K562 (cell line): ENCODE measurements around the gene CPEB1. TPM values are rescaled to one million over a fixed set of nuclear protein-coding genes. Genes with fewer than 3 reads are reported as not detected.

Experiments used
- AFF4 ChIP-seq: sonication (generic); formaldehyde crosslinking; IDR thresholded peaks from 2 replicates; pipeline ENCODE4 v1.8.0; 2023; ENCODE audit warnings: mild to moderate bottlenecking, missing genetic modification reagents
- DIDO1 ChIP-seq: fragments of 450-650 bp; IDR thresholded peaks from 2 replicates; pipeline ENCODE4 v1.6.1; 2016; ENCODE audit warnings: low read depth, missing biosample characterization, missing genetic modification characterization
- ELK1 ChIP-seq: sonication (generic); formaldehyde crosslinking; IDR thresholded peaks from 2 replicates; pipeline ENCODE4 v1.8.1; 2022; ENCODE audit warnings: missing genetic modification reagents
- FOXJ3 ChIP-seq: sonication (generic); formaldehyde crosslinking; IDR thresholded peaks from 2 replicates; pipeline ENCODE4 v1.4.0; 2020; ENCODE audit warnings: mild to moderate bottlenecking, missing genetic modification reagents
- FUS ChIP-seq: fragments of 200-400 bp; formaldehyde crosslinking; optimal IDR thresholded peaks from 2 replicates; pipeline ENCODE3; 2017; ENCODE audit warnings: low read depth, low read length
- HSF4 ChIP-seq: fragments of 250-450 bp; sonication (Bioruptor Pico); IDR thresholded peaks from 2 replicates; pipeline ENCODE4 v2.1.2; 2022; ENCODE audit warnings: mild to moderate bottlenecking, moderate library complexity, borderline replicate concordance
- KAT2B ChIP-seq: IDR thresholded peaks from one replicate; pipeline ENCODE4 v1.6.1; 2012; ENCODE audit warnings: low read depth, mild to moderate bottlenecking, control low read depth, inconsistent platforms, low read length, moderate library complexity
- KDM5B ChIP-seq: fragments of 200-600 bp; sonication (generic); IDR thresholded peaks from 2 replicates; pipeline ENCODE4 v1.6.1; 2012; ENCODE audit warnings: low read depth, mild to moderate bottlenecking, moderate library complexity, low read length, control low read depth, inconsistent platforms; ENCODE audit not compliant: insufficient replicate concordance
- MECOM ChIP-seq: fragments of 250-450 bp; sonication (Bioruptor Pico); IDR thresholded peaks from 2 replicates; pipeline ENCODE4 v1.8.0; 2022; ENCODE audit warnings: inconsistent platforms
- MEIS2 ChIP-seq: fragments of 450-650 bp; IDR thresholded peaks from 2 replicates; pipeline ENCODE4 v1.6.1; 2014; ENCODE audit warnings: mild to moderate bottlenecking; ENCODE audit not compliant: partially characterized antibody
- MITF ChIP-seq: IDR thresholded peaks from 2 replicates; pipeline ENCODE4 v1.6.1; 2014; ENCODE audit warnings: antibody characterized with exemption
- RERE ChIP-seq: sonication (generic); formaldehyde crosslinking; IDR thresholded peaks from 2 replicates; pipeline ENCODE4 v1.8.0; 2023; ENCODE audit warnings: missing genetic modification reagents, mild to moderate bottlenecking, borderline replicate concordance
- ZNF431 ChIP-seq: sonication (generic); formaldehyde crosslinking; IDR thresholded peaks from 2 replicates; pipeline ENCODE4 v1.8.0; 2022; ENCODE audit warnings: mild to moderate bottlenecking, missing genetic modification reagents
- ZNF584 ChIP-seq: fragments of 200-800 bp; sonication (Bioruptor generic); IDR thresholded peaks from 2 replicates; pipeline ENCODE4 v1.6.1; 2016; ENCODE audit warnings: low read depth, mild to moderate bottlenecking, missing genetic modification characterization, missing compliant biosample characterization
- ZSCAN32 ChIP-seq: fragments of 450-650 bp; formaldehyde crosslinking; IDR thresholded peaks from 2 replicates; pipeline ENCODE4 v1.4.0; 2020; ENCODE audit warnings: mild to moderate bottlenecking, moderate library complexity
- polyA plus RNA-seq, 8 experiments: library from polyadenylated mRNA; depleted of rRNA in 4 of 8; stranded (reverse) in 5 of 8; unstranded in 3 of 8; fragments of >200 nt; fragmentation: Nextera tagmentation in 2 of 8; fragmentation: Illumina TruSeq in 1 of 8; extraction: Ambion mirVana in 2 of 8; extraction: Trizol in 1 of 8; gene quantifications; 2 replicates each; pipeline versions ENCODE4 v1.2.1 to v1.2.3, GENCODE V29; 2011 to 2014; ENCODE audit warnings: inconsistent platforms in 1 of 8, missing spikeins in 1 of 8
- total RNA-seq, 7 experiments: library from RNA; depleted of rRNA in 6 of 7; stranded (reverse); fragments of >200 nt in 6 of 7; fragmentation: Illumina TruSeq in 2 of 7; extraction: Trizol in 2 of 7; gene quantifications; 2 replicates each; pipeline versions ENCODE4 v1.2.1 to v1.2.3, GENCODE V29; 2011 to 2021; ENCODE audit warnings: low replicate concordance in 1 of 7

Gene CPEB1
- total and polyA plus RNA-seq, 9 of the 15 experiments (the other 6 are each of a cell fraction or from before 2014, with no cell fraction given), result 2.2 to 13.4 (median 9.7) TPM

- TF ChIP-seq RERE (CRISPR knock-in tag) (no peak), ZNF431 (CRISPR knock-in tag) (peak; percentile 80), HSF4 (CRISPR knock-in tag) (no peak), ELK1 (no peak), MECOM (CRISPR knock-in tag) (no peak), MITF (peak; percentile 86), FUS (peak; percentile 29), ZSCAN32 (CRISPR knock-in tag) (no peak), DIDO1 (no peak), KDM5B (peak; percentile 25), MEIS2 (no peak), ZNF584 (CRISPR knock-in tag) (peak; percentile 66; the same call in 1 of the 2 replicates), AFF4 (no peak; the same call in 1 of the 2 replicates), FOXJ3 (CRISPR knock-in tag) (no peak), KAT2B (no peak)
These were observed at the start of gene CPEB1 (continued) for GRCh38 chr15:82647045-82647834.
